ENCODE measurements around the gene COL1A2.
A peak's percentile ranks its signal among the peaks of the same experiment; 100 is the strongest.

Gene COL1A2

DNA sequence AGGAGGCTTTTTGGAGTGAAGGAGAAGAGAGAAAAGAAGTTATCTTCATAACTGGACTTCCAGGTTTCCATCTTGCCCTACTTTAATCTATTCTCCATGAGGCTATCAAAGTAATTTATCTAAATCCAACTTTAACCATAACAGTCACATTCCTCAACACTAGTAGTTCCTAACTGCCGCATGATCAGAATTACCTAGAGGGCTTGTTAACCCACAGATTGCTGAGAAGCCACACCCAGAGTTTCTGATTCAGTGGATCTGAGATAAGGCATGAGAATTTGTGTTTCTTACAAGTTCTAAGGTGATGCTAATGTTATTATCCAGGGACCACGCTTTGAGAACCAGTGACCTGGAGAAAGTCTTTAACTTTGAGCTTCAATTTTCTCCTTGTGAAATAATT is 8.3 kb upstream of the COL1A2 start:
- no peak for DNase-seq

DNA sequence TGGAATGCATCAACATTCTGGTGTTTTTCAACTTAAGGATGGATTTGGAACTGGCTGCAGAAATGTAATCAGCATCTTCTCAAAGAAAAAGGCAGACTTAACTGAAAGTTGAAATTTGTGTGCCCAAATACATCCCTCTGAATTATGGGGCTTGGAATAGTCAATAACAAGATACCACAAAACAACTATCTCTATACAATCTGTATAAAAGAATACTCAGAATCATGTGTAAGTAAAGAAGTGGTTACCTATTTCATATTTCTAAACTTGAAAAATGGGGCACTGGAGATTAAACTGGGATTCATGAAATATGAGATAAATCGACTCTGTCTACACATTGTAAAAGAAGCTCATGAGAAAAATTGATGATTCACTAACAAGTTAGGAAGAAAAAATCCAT is 6.2 kb upstream of the COL1A2 start:
- no peak for DNase-seq

DNA sequence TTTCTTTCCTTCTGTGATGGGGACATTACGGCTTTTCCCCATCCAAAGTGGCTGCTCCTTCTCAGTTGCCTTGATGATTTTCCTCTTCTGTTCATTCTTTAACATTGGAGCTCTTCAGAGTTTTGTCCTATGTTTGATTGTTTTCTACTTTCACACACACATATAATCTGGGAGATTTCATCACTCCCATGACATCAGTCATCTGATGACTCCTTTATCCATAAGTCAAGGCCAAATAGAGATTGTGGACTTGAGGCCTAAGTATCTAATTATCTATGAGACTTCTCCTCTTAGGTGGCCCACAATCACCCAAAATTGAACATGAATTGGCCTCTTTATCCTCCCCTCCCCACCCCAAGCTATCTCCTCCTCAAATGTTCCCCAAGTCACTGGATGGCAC is 5.3 kb upstream of the COL1A2 start:
- DNase-seq: no peak

DNA sequence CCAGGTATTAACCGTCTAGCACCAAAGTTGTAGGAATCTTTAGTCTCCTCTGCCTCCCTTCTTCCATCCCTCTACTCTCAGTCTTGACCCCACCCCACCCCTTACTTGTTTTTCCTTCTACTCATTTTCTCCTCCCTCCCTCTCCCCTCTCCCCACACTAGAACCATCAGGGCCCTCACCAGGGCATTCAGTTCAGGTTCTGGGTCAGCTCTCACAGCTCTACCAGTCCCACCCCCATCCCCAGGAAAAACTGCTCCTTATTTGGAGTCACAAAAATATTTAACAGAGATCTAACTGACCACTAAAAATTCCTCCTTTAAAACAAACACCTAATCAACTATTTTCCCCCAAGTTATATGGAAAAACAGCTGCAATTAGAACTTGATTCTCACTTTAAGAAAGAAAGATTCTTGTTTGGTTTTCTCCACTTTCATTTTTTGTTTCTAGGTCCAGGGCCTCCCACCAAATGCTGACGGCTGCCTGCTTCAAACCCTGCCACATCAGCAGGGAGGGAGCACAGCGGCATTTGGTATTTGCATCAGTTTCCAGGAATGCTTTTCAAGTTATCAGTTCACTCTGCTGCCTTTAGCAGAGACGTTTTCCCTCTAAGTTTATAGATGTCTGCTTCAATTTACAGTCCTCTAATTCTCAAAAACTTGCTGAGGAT is 2.8 kb upstream of the COL1A2 start:
- no peak for DNase-seq

DNA sequence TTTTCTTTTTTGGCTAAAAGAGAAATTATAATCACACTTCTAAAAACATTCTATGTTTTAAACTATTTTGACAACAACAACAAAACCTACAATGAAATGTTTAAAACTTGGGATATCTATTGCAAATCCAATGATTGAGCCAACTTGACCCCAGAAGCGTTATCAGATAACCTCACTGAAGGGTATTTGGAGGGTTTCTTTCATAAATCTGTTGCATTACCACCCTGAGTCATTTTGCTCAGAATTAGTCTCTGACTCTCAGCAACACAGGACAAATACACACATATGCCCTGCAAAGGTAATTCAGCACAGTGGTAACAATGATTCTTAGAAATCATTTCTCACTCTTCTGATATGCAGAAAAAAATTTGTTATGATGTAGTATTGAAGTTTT is 2.3 kb upstream of the COL1A2 start:
- no peak for DNase-seq

DNA sequence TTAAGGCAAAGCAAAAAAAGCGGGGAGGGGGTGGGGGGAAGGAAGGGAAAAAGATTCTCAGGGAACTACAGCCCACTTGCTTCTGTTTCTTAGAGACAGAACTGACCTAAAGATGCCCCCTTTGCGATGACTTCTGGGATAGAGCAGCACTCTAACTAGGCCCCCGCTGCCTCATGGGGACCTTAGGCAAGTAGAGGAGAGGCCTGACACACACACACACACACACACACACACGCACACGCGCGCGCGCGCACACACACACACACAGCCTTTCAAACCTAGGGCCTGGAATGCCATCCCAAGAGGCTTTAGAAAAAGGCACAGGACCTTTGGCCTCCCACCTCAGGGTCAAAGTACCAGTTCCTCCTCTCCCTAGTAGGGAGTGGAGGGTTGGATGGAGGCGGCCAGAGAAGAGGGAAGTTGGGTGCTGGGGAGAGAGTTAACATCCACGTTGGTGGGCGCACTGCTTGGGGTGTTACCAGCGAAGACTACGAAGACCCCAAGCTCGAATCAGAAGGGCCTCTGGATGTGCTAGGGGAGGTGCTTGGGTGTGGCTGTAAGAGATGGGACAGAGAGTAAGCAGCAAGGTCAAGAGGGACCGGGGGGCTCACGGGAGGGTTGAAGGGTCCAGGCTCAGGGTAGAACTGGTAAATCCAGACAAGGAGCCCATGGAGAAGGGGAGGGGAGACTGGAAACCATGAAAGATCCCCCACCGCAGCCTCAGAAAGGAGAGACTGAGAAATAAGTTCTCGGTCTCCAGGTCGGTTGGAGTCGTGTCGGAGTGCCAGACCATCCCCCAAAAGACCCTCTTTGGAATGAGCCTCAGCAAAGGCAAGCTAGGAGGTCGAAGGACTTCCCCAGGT is 1.2 kb upstream of the COL1A2 start:
- no peak for DNase-seq

DNA sequence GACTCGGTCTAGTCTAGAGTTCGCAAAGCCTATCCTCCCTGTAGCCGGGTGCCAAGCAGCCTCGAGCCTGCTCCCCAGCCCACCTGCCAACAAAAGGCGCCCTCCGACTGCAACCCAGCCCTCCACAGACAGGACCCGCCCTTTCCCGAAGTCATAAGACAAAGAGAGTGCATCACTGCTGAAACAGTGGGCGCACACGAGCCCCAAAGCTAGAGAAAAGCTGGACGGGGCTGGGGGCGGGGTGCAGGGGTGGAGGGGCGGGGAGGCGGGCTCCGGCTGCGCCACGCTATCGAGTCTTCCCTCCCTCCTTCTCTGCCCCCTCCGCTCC is 622 bp upstream of the COL1A2 start:
- no peak for DNase-seq

DNA sequence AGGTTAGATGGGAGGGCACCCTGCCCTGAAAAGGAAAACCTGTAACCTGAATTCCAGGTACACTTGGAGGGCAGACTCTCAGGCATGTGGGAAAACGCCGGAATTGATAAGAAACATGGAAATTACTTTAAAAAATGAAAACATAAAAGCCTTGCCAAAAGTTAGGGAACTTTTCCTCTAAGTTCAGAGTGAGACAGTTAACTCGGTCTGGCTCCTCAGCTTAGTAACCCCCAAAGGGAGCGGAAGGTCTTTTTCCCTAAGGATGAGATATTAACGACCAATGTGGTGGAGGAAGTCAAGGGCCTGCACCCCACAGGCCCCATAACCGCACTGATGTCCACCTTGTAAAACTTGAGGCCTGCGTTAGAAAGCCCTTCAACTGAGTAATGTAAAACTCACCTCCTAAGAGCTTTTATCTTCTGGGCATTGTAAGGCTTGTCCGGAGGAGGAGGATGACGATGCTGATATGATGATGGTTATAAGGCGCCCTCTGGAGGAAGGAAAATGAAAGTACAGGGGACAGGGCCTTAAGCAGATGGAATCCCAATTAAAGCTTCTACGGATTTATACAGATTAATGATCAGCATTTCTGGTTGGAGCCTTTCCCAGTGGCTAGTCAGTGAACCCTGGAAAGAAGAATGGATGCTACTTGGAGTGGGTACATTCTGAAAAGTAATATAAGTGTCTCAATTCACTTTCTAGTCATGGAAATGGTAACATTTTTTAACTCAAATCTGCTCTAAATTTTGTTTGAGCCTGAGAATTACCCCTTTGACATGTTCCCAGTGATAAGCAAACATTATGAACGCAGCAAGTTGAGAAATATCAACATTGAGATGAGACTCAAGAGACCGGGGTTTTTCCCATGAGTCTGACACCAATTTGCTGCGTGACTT is 694 bp downstream of the COL1A2 start:
- peak; percentile 30 for DNase-seq

DNA sequence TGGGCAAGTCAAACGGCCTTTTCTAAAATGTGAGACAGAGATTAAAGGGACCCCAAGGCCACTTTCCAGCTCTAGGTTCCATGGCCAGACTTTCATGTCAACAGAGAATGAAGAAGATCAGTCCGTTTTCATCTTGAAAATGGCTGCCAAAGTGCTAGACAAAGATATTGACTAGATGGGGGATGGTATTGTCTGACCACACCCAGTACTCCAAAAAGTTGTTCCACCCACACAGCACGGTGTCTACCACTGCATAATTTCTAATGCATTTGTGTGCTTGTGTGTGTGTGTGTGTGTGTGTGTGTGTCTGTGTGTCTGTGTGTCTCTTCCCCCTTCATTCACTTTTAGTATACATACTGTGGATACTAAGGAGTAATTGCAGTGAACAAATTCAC is 1.3 kb downstream of the COL1A2 start:
- DNase-seq: no peak

DNA sequence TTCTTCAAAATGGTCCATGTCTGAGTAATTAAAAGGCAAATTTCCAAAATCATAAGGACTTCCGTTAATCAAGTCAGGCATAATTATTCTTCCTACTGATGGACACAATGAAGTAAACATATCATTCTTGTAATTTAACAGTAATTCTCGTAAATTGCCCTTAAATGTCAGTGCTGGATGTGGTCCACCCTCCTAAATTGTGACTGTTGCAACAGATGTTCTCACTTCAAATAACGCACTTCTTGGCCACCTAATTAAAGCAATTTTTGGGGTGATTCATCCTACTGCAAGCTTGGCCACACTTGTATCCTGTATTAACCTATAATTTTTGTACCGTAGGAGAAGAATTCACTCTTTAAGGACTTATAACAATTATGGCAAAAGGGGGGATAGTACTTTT is 1.9 kb downstream of the COL1A2 start:
- no peak for DNase-seq

DNA sequence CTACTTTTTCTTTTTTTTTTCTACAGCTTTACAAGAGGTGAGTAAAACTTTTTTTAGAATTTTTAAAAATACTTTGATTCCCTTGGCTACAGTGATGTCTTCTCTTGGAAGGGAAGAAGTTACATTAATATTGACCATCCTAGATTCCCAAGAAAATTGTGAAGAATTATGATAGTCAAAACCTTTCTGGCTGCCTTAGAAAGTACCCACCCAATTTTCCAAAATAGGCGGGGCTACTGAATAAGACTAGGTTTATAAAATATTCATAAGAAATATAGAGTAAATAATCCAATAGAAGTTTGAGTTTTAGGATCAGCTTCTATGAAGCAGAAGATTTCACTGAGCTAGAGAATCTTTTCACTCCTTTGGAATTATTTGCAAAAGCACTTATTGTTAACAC is 3.0 kb downstream of the COL1A2 start:
- no peak for DNase-seq

DNA sequence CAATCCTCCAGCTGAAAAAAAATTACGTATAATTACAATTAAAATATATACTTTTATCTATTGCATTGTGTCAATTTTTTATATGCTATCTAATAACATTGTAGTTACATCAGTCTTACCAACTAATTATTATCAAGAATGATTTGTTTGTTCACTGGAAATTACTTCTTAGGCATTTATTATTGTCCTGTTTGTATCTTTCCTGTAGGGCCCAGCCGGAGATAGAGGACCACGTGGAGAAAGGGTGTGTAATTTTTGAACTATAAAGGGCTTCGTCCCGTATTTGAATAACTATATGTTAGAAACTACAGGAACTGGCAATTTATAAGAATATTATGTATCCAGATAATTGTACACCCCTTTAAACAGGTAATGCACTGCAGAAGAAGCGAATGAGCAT is 4.1 kb downstream of the COL1A2 start:
- DNase-seq: no peak

DNA sequence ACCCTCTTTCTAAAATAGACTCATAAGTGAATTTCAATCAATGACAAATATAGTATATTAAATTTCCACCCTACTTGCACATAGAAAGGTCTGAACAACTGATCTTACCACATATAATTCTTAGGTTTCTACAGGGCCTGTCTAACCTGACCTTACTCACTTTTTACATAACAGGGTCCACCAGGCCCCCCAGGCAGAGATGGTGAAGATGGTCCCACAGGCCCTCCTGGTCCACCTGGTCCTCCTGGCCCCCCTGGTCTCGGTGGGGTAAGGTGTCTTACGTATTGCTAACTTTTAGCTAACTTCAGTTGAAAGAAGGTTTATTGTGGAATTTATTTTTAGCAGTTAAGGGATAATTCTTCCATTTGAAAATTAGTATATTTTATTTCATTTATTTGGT is 5.3 kb downstream of the COL1A2 start:
- DNase-seq: no peak

DNA sequence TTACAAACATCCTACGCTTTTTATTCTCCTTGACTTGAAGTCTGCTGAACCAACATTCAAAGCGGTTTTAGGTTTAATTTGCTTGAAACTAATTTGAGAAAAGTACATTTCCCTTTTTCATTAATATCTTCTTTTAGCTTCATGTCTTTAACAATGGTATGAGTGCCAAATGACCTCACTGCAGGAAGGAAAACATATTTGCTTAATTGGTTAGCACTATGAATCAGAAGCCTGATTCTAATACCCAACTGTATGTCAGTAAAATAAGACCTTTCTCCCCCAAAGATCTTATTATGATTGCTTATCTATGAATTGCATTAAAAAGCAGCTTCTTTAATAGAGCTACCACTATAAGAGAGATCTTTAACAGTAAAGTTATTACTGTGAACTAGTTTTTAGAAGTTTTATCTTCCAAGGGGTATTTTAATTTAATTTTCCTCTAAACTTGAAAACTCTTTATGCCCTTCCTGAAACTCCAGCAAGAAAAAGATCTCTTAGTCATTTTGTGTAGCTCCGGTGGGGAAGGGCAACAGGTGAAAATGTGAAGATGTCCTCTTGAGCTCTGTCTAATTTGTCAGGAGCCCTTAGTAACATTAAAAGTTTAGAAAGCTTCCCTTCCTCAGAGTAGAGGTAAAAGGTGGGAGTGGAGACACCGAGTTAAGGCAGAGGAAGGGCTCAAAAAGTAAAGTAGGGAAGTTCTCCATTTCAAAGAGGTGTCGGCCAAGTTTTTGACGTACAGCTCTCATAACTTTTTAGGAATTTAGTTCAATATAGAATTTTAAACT is 6.1 kb downstream of the COL1A2 start:
- no peak for DNase-seq

DNA sequence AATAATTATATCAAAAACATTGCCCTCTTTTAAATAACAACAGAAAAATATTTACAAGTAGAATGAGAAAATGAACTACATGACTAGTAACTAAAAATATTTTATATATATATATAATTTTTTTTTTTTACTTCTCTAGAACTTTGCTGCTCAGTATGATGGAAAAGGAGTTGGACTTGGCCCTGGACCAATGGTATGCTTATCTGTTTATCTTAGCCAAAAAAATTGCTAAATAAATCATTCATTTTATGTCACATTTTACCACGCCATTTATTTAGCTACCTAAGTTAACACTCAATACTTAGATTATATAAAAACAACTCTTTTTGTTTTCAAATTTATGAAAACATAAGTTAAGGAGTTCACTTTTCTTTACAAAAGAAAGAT is 6.7 kb downstream of the COL1A2 start:
- no peak for DNase-seq

DNA sequence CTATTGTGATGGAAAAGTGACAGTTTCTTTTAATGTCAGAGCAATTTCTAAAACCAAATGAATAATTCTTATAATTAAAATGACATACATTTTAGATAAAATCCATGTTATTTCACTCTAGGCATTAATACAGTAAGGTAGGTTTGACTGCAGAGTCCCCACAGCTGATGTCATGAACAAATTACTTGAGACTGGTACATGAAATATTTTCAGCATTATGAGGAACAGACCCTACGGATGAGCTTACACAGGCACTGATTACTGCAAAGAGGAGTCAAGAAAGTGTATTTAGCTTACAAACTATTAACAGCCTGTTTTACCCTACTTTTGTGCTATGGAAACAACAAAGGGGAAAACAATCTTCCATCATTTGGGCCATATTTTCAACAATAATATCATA is 8.9 kb downstream of the COL1A2 start:
- DNase-seq: no peak

DNA sequence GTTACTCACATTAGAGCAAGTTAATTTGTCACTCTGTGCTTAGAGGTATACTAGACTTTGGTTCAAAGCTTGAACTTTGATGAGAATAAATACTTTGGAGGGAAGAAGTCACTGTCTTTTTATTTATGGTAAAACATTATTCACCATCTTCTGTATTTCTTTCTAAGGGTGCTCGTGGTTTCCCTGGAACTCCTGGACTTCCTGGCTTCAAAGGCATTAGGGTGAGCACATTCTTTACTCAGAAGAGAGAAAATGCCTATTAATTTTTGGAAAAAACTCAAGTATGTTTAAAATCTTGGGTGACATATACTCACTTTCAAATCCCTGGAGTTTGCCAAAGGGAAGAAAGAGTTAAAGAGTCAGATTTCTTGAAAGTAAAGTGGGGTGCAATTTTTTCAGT is 10.8 kb downstream of the COL1A2 start:
- no peak for DNase-seq

DNA sequence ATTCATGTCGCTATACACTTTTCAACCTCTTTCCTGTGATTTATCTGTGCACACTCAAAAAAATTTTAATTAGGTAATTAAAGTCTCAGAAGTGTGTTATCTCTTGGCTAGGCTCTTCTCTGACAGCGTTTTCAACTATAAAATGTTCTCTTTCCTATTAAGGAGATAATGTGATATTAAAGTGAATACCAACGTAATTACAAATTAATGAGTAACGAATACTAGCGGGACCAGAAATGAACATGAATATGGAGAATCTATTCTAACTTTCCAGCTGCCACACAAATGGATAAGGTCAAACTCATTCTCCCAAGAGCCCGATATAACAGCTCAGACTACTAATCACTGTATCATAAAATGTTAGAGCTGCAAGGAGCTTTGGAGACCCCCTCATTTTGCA is 12.0 kb downstream of the COL1A2 start:
- DNase-seq: no peak

DNA sequence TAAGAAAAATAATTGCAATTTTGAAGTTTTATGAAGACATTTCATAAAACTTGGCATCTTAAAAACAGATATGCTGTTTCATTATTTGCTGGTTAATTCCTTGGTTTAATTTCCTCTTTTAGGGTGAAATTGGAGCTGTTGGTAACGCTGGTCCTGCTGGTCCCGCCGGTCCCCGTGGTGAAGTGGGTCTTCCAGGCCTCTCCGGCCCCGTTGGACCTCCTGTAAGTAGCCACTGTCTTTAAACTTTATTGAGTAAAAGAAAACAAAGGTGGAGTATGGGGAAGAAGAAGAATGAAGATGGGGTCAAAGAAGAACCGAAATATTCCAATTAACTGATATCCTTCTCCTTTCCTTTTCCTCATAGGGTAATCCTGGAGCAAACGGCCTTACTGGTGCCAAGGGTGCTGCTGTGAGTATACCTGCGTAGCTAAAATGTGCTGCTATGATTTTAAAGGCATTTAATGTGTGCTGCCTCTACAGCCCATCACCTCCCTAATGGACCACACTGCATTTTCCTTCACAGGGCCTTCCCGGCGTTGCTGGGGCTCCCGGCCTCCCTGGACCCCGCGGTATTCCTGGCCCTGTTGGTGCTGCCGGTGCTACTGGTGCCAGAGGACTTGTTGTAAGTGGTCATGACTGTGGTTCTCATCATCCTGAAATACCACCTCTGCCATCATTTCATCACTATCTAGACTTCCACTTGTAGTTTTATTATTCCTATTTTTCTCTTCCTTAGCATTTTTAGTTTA is 14.7 kb downstream of the COL1A2 start:
- DNase-seq: no peak

DNA sequence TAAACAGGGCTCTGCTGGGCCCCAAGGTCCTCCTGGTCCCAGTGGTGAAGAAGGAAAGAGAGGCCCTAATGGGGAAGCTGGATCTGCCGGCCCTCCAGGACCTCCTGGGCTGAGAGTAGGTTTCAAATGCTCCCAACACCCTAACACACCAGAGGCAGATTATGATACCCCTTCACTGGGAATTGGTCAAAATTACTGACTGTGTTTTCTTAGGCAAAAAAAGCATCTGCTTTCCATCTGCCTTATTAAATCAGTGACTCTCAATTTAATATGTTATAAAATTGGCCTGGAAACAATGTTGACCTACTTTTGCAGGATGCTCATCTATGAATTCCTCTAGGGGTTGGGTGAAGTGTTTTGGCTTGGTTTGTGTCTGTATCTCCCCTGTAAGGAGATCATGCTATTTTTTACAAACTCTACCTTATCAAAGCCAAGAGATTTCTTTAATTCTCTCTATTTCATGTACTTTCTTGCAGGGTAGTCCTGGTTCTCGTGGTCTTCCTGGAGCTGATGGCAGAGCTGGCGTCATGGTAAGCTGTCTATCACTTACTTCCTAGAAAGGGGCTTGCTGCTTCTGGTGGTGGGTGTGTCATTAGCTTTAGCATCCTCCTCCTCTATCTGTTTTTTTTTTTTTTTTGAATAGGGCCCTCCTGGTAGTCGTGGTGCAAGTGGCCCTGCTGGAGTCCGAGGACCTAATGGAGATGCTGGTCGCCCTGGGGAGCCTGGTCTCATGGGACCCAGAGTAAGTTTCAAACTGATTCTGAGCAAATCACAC is 15.9 kb downstream of the COL1A2 start:
- DNase-seq: no peak

DNA sequence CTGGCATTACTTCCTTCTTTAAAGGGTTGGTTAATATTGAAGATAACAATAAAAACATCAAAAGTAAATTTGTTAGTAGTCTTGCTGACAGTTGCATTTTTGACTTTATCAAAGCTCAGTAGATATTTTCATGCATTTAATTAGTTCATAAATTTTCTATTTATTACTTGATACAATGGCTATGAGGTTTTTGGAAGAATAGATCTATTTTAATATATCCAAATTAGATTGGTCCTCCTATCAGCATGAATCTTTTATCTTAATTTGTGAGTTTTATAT is 16.4 kb downstream of the COL1A2 start:
- DNase-seq: no peak

Data from GDM1 (cell line).